ENCODE results near the gene CORO1A. TPM values are rescaled to one million over a fixed set of nuclear protein-coding genes. Genes with fewer than 3 reads are reported as not detected.

The CORO1A gene
- total RNA-seq, 1 donor from 2014 or later = 4.0 TPM

- no peak for FAIRE-seq
- H3K27ac Mint-ChIP-seq (ENCODE audit: unreplicated experiment) = no peak overlapping the region
Measured at GRCh38 chr16:30142672-30143346, 40.6 kb upstream of the CORO1A start.

GRCh38 chr16:30143347-30143702 lies 40.1 kb upstream of the CORO1A start:
- Mint-ChIP-seq H3K9me3 (ENCODE audit: unreplicated experiment) (peaks cover 6% of the 10 kb centered on the region), H3K4me1 (ENCODE audit: low read depth, unreplicated experiment) (no peaks in the 10 kb centered on the region), H3K27me3 (ENCODE audit: low read depth, unreplicated experiment) (peaks cover 4% of the 10 kb centered on the region), H3K36me3 (ENCODE audit: low read depth, unreplicated experiment) (no peaks in the 10 kb centered on the region), H3K27ac (ENCODE audit: unreplicated experiment) (no peak overlapping the region), H3K4me3 (ENCODE audit: unreplicated experiment) (no peak overlapping the region)
- Histone ChIP-seq H3K27me3 (ENCODE audit: insufficient read depth, low read length) (no peaks in the 10 kb centered on the region), H3K4me2 (ENCODE audit: low read length) (no peak overlapping the region), H3K4me1 (ENCODE audit: insufficient read depth, low read length) (no peaks in the 10 kb centered on the region), H3K79me2 (ENCODE audit: insufficient read depth, low read length) (no peaks in the 10 kb centered on the region), H2AFZ (ENCODE audit: low read depth, low read length) (no peak overlapping the region), H3K4me3 (ENCODE audit: insufficient read depth, low read depth, low read length) (no peak overlapping the region), H3K36me3 (ENCODE audit: insufficient read depth, low read length) (no peaks in the 10 kb centered on the region), H3K9me3 (ENCODE audit: insufficient read depth, low read depth, low read length) (no peaks in the 10 kb centered on the region), H3K9ac (ENCODE audit: low read length) (no peak overlapping the region), H4K20me1 (ENCODE audit: insufficient read depth, low read length) (no peaks in the 10 kb centered on the region), H3K27ac (ENCODE audit: low read depth, low read length) (no peak overlapping the region)
- DNase-seq (ENCODE audit: low read depth) = no peak
- no peak for FAIRE-seq
- TF ChIP-seq, protein P1, sequence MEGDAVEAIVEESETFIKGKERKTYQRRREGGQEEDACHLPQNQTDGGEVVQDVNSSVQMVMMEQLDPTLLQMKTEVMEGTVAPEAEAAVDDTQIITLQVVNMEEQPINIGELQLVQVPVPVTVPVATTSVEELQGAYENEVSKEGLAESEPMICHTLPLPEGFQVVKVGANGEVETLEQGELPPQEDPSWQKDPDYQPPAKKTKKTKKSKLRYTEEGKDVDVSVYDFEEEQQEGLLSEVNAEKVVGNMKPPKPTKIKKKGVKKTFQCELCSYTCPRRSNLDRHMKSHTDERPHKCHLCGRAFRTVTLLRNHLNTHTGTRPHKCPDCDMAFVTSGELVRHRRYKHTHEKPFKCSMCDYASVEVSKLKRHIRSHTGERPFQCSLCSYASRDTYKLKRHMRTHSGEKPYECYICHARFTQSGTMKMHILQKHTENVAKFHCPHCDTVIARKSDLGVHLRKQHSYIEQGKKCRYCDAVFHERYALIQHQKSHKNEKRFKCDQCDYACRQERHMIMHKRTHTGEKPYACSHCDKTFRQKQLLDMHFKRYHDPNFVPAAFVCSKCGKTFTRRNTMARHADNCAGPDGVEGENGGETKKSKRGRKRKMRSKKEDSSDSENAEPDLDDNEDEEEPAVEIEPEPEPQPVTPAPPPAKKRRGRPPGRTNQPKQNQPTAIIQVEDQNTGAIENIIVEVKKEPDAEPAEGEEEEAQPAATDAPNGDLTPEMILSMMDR (IDR thresholded peaks at IDR 0.05; ENCODE audit: insufficient read depth, low read depth, low read length) = no peak
- TF ChIP-seq EZH2 (IDR thresholded peaks at IDR 0.05; ENCODE audit: insufficient read depth, low read length) = no peak

More at GRCh38 chr16:30142672-30143346, 40.6 kb upstream of the CORO1A start:
- H3K9ac ChIP-seq (ENCODE audit: low read length) = no peak overlapping the region
- Mint-ChIP-seq H3K4me3 (ENCODE audit: unreplicated experiment) (no peak overlapping the region), H3K9me3 (ENCODE audit: unreplicated experiment) (peaks cover 5% of the 10 kb centered on the region), H3K36me3 (ENCODE audit: low read depth, unreplicated experiment) (no peaks in the 10 kb centered on the region), H3K27me3 (ENCODE audit: low read depth, unreplicated experiment) (peaks cover 4% of the 10 kb centered on the region), H3K4me1 (ENCODE audit: low read depth, unreplicated experiment) (no peaks in the 10 kb centered on the region)
- H4K20me1 ChIP-seq (ENCODE audit: insufficient read depth, low read length) = no peaks in the 10 kb centered on the region
- H3K27ac ChIP-seq (ENCODE audit: low read depth, low read length) = no peak overlapping the region
- no peaks in the 10 kb centered on the region for H3K27me3 ChIP-seq (ENCODE audit: insufficient read depth, low read length)
- H3K9me3 ChIP-seq (ENCODE audit: insufficient read depth, low read depth, low read length) = no peaks in the 10 kb centered on the region
- TF ChIP-seq EZH2 (IDR thresholded peaks at IDR 0.05; ENCODE audit: insufficient read depth, low read length) = no peak
- TF ChIP-seq, protein P1 (IDR thresholded peaks at IDR 0.05; ENCODE audit: insufficient read depth, low read depth, low read length) = no peak
- no peak overlapping the region for H2AFZ ChIP-seq (ENCODE audit: low read depth, low read length)
- H3K36me3 ChIP-seq (ENCODE audit: insufficient read depth, low read length) = no peaks in the 10 kb centered on the region
- H3K79me2 ChIP-seq (ENCODE audit: insufficient read depth, low read length) = no peaks in the 10 kb centered on the region
- no peak overlapping the region for H3K4me2 ChIP-seq (ENCODE audit: low read length)
- DNase-seq (ENCODE audit: low read depth) = no peak
- H3K4me1 ChIP-seq (ENCODE audit: insufficient read depth, low read length) = no peaks in the 10 kb centered on the region
- H3K4me3 ChIP-seq (ENCODE audit: insufficient read depth, low read depth, low read length) = no peak overlapping the region

DNA sequence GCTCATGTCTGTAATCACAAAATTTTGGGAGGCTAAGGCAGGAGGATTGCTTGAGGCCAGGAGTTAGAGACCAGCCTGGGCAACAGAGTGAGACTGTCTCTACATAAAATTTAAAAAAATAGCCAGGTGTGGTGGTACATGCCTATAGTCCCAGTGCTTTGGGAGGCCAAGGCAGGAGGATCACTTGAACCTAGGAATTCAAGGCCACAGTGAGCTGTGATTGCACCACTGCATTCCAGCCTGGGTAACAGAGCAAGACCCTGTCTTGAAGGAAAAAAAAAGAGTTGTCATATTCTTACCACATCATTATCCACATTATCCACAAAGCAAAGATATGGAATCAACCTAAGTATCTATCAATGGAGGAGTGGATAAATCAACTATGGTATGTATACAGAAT lies 39.4 kb upstream of the CORO1A start:
- Mint-ChIP-seq H3K27ac (ENCODE audit: unreplicated experiment) (no peak overlapping the region), H3K27me3 (ENCODE audit: low read depth, unreplicated experiment) (peaks cover 2% of the 10 kb centered on the region), H3K9me3 (ENCODE audit: unreplicated experiment) (peaks cover 6% of the 10 kb centered on the region), H3K4me1 (ENCODE audit: low read depth, unreplicated experiment) (no peaks in the 10 kb centered on the region), H3K36me3 (ENCODE audit: low read depth, unreplicated experiment) (no peaks in the 10 kb centered on the region), H3K4me3 (ENCODE audit: unreplicated experiment) (no peak overlapping the region)
- no peak overlapping the region for H2AFZ ChIP-seq (ENCODE audit: low read depth, low read length)
- peaks cover 2% of the 10 kb centered on the region for H3K9me3 ChIP-seq (ENCODE audit: insufficient read depth, low read depth, low read length)
- no peaks in the 10 kb centered on the region for H3K27me3 ChIP-seq (ENCODE audit: insufficient read depth, low read length)
- no peak overlapping the region for H3K4me3 ChIP-seq (ENCODE audit: insufficient read depth, low read depth, low read length)
- TF ChIP-seq, protein P1 (IDR thresholded peaks at IDR 0.05; ENCODE audit: insufficient read depth, low read depth, low read length) = no peak
- TF ChIP-seq EZH2 (IDR thresholded peaks at IDR 0.05; ENCODE audit: insufficient read depth, low read length) = no peak
- FAIRE-seq = no peak
- no peaks in the 10 kb centered on the region for H3K79me2 ChIP-seq (ENCODE audit: insufficient read depth, low read length)
- H3K4me2 ChIP-seq (ENCODE audit: low read length) = no peak overlapping the region
- H4K20me1 ChIP-seq (ENCODE audit: insufficient read depth, low read length) = no peaks in the 10 kb centered on the region
- H3K9ac ChIP-seq (ENCODE audit: low read length) = no peak overlapping the region
- H3K27ac ChIP-seq (ENCODE audit: low read depth, low read length) = no peak overlapping the region
- no peak for DNase-seq (ENCODE audit: low read depth)
- H3K4me1 ChIP-seq (ENCODE audit: insufficient read depth, low read length) = no peaks in the 10 kb centered on the region
- no peaks in the 10 kb centered on the region for H3K36me3 ChIP-seq (ENCODE audit: insufficient read depth, low read length)
